Endothelial cell (in vitro differentiated cells): ENCODE measurements around the gene DHRS3. TPM values are rescaled to one million over a fixed set of nuclear protein-coding genes. Genes with fewer than 3 reads are reported as not detected.
A peak's percentile ranks its signal among the peaks of the same experiment; 100 is the strongest.

Source experiments
- DNase-seq: peaks from one replicate; pipeline ENCODE4 v3.0.0; 2021; ENCODE audit warnings: low spot score
- H3K27ac Mint-ChIP-seq: one replicate; pipeline ENCODE4 v1.8.0; 2021; ENCODE audit warnings: mixed read lengths, inconsistent platforms; ENCODE audit not compliant: unreplicated experiment
- H3K27me3 Mint-ChIP-seq: one replicate; pipeline ENCODE4 v1.8.0; 2021; ENCODE audit warnings: mild to moderate bottlenecking, moderate library complexity, mixed read lengths, inconsistent platforms; ENCODE audit not compliant: unreplicated experiment
- H3K36me3 Mint-ChIP-seq: one replicate; pipeline ENCODE4 v1.8.0; 2021; ENCODE audit warnings: mild to moderate bottlenecking, low read depth, mixed read lengths, inconsistent platforms; ENCODE audit not compliant: unreplicated experiment
- H3K4me1 Mint-ChIP-seq: one replicate; pipeline ENCODE4 v1.8.0; 2021; ENCODE audit warnings: mild to moderate bottlenecking, mixed read lengths, inconsistent platforms; ENCODE audit not compliant: unreplicated experiment
- H3K4me3 Mint-ChIP-seq: one replicate; pipeline ENCODE4 v1.8.0; 2021; ENCODE audit warnings: mild to moderate bottlenecking, mixed read lengths, inconsistent platforms; ENCODE audit not compliant: unreplicated experiment
- H3K9me3 Mint-ChIP-seq: one replicate; pipeline ENCODE4 v1.8.0; 2021; ENCODE audit warnings: mixed read lengths, inconsistent platforms; ENCODE audit not compliant: unreplicated experiment
- total RNA-seq: library from RNA; stranded (reverse); fragmentation: NEBNext Ultra II Directional; extraction: Animal tissue kit (Norgen Biotek cat#: 25700); gene quantifications from one replicate; pipeline ENCODE4 v1.2.1, GENCODE V29; 2021; ENCODE audit not compliant: unreplicated experiment
- TF ChIP-seq, protein P1 (sequence below): fragments of 200-600 bp; sonication (generic); IDR thresholded peaks from one replicate; pipeline ENCODE4 v1.5.0; 2021; ENCODE audit warnings: antibody characterized with exemption; ENCODE audit not compliant: unreplicated experiment

The DHRS3 gene
- total RNA-seq, 1 donor from 2014 or later, result 5.7 TPM

DNA sequence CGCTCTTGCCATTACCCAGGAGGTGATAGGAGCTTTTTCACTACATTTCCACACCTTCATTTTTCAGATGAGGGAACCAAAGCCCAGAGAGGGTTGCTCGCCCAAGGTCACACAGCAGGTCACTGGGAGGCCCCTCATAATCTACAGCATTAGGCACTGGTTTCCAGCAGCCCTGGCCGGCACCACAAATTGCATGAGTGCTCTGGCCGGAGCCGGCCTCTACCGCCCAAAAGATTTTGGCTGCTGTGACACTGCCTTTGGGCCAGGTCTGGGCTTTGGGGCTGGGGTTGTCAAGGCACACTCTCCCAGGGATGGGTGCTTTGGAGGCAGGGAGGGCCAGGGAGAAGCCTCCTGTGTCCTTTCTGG, 15.4 kb downstream of the DHRS3 start:
- peaks cover 22% of the 10 kb centered on the region for H3K4me1 Mint-ChIP-seq
- H3K4me3 Mint-ChIP-seq, result no peak overlapping the region
- H3K27ac Mint-ChIP-seq, result no peak overlapping the region
- H3K27me3 Mint-ChIP-seq, result peaks cover 6% of the 10 kb centered on the region
- no peak for DNase-seq
- H3K36me3 Mint-ChIP-seq, result no peaks in the 10 kb centered on the region
- TF ChIP-seq, protein P1, sequence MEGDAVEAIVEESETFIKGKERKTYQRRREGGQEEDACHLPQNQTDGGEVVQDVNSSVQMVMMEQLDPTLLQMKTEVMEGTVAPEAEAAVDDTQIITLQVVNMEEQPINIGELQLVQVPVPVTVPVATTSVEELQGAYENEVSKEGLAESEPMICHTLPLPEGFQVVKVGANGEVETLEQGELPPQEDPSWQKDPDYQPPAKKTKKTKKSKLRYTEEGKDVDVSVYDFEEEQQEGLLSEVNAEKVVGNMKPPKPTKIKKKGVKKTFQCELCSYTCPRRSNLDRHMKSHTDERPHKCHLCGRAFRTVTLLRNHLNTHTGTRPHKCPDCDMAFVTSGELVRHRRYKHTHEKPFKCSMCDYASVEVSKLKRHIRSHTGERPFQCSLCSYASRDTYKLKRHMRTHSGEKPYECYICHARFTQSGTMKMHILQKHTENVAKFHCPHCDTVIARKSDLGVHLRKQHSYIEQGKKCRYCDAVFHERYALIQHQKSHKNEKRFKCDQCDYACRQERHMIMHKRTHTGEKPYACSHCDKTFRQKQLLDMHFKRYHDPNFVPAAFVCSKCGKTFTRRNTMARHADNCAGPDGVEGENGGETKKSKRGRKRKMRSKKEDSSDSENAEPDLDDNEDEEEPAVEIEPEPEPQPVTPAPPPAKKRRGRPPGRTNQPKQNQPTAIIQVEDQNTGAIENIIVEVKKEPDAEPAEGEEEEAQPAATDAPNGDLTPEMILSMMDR, result no peak
- H3K9me3 Mint-ChIP-seq, result no peaks in the 10 kb centered on the region

DNA sequence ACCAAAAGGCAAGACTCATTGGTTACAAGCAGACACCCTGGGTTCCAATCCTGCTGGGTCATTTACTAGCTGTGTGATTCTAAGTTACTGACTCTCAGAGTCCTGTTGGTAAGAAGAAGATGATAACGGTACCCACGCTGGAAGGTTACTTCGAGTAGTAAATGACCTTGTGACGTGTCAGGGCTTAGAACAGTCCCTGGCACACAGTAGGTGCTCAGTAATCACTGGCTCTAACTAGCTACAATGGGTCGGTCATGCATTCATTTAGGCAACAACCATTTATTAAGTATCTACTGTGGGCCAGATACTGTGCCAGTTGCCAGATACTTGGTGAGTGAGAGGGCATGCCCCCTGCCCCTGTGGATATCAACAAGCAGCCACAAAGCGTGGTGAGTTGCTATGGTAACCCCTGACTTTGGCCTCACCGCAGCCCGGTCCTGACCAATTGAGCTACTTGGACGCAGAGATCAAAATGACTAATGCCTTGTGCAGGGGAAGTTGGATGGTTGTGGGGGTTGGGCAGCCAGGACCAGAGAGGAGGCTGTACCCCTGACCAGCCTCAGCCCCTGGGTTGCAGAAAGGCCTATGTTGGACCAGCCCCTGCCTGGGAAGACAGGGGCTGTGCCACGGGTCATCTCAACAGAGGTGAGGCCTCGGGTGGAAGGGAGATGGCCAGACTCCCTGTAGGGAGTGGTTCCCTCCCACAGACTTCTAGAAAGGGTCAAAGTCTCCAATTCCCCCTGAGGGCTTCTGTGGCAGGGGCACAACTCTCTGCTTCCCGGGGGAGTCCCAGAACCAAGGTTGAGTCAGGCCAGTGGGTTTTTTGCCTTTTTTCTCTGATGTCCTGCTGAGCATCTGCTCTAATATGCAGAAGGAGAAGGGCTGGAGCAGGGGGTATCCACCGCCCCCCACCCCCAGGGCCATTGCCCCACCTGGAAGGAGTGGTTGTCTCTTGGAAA, 16.0 kb downstream of the DHRS3 start:
- Mint-ChIP-seq H3K4me1 (peaks cover 26% of the 10 kb centered on the region), H3K27ac (no peak overlapping the region), H3K4me3 (no peak overlapping the region), H3K27me3 (peaks cover 9% of the 10 kb centered on the region), H3K9me3 (no peaks in the 10 kb centered on the region), H3K36me3 (peaks cover 3% of the 10 kb centered on the region)
- DNase-seq, result no peak
- TF ChIP-seq, protein P1, result no peak

- Mint-ChIP-seq H3K4me3 (no peak overlapping the region), H3K27me3 (peaks cover 9% of the 10 kb centered on the region), H3K4me1 (peaks cover 26% of the 10 kb centered on the region), H3K9me3 (no peaks in the 10 kb centered on the region), H3K27ac (no peak overlapping the region), H3K36me3 (peaks cover 3% of the 10 kb centered on the region)
- DNase-seq, result peak; percentile 71
- TF ChIP-seq, protein P1, result peak; percentile 57
Observed at GRCh38 chr1:12600880-12601633, 17.0 kb downstream of the DHRS3 start.

DNA sequence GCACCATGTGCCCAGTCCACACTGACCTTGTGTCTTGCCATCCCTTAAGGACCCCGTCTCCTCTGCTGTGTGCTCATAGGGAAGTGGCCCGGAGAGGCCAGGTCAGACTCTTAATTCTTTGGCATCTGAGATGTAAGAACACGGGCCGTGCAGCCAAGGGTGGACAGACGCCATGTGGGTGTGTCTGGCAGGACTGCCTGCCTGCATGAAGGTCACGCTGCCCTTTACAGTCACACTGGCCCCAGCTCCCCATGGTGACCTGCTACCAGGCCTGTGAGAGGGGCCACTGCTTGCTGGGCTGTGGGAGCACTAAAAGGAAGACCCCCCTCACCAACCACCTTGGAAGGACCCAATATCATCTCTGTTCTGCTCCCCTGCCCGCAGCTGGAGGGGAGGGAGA, 17.7 kb downstream of the DHRS3 start:
- H3K4me3 Mint-ChIP-seq, result no peak overlapping the region
- H3K36me3 Mint-ChIP-seq, result peaks cover 3% of the 10 kb centered on the region
- peaks cover 26% of the 10 kb centered on the region for H3K4me1 Mint-ChIP-seq
- H3K27me3 Mint-ChIP-seq, result peaks cover 9% of the 10 kb centered on the region
- H3K9me3 Mint-ChIP-seq, result no peaks in the 10 kb centered on the region
- TF ChIP-seq, protein P1, result no peak
- H3K27ac Mint-ChIP-seq, result no peak overlapping the region
- no peak for DNase-seq
